Embryonic facial prominence (tissue), 1 donor: Measurements from ENCODE around the gene NIT1.

ENCODE experiments used
- DNase-seq: peaks from one replicate; pipeline ENCODE4 v3.0.0-alpha.2; 2016; ENCODE audit errors: extremely low spot score

Gene NIT1

GRCh38 chr1:161153176-161153575 is 35.3 kb downstream of the NIT1 start:
- DNase-seq = no peak

- DNase-seq = peak; percentile 91
These were observed 35.9 kb downstream of the NIT1 start, which contains the start of gene UFC1 for GRCh38 chr1:161153682-161154337. TSS of gene UFC1 (plus strand) at chr1:161153978. CDS start at chr1:161153998, 20 bp downstream.

GRCh38 chr1:161157867-161158266 is 40.0 kb downstream of the NIT1 start:
- DNase-seq = no peak

- no peak for DNase-seq
These were observed 40.6 kb downstream of the NIT1 start for GRCh38 chr1:161158316-161159010.

- DNase-seq = peak; percentile 92
These were observed 41.4 kb downstream of the NIT1 start, which contains the start of gene USP21 for GRCh38 chr1:161159087-161159912. TSS of gene USP21 (plus strand) at chr1:161159500. CDS start at chr1:161160641, 1,141 bp downstream.

- no peak for DNase-seq
These were observed 42.0 kb downstream of the NIT1 start for GRCh38 chr1:161159913-161160243.

- DNase-seq = no peak
These were observed 42.8 kb downstream of the NIT1 start for GRCh38 chr1:161160671-161161145.

- DNase-seq = no peak
These were observed 43.7 kb downstream of the NIT1 start for GRCh38 chr1:161161652-161162051.

GRCh38 chr1:161162052-161162451 is 44.1 kb downstream of the NIT1 start:
- no peak for DNase-seq

GRCh38 chr1:161162806-161163205 is 44.9 kb downstream of the NIT1 start:
- no peak for DNase-seq

GRCh38 chr1:161163793-161164192 is 45.9 kb downstream of the NIT1 start:
- no peak for DNase-seq

- DNase-seq = no peak
These were observed 47.2 kb downstream of the NIT1 start for GRCh38 chr1:161164901-161165610.

- DNase-seq = peak; percentile 99
These were observed 48.1 kb downstream of the NIT1 start, which contains the start of gene PPOX for GRCh38 chr1:161165742-161166668. TSS of gene PPOX (plus strand) at chr1:161166426. CDS start at chr1:161166848, 422 bp downstream.

- DNase-seq = no peak
These were observed 49.0 kb downstream of the NIT1 start for GRCh38 chr1:161166669-161167548.

GRCh38 chr1:161168906-161169305 is 51.0 kb downstream of the NIT1 start:
- DNase-seq = no peak
